Myocyte (in vitro differentiated cells): ENCODE measurements around the gene HSD17B12. TPM values are rescaled to one million over a fixed set of nuclear protein-coding genes. Genes with fewer than 3 reads are reported as not detected.

ENCODE experiments used
- DNase-seq: peaks from one replicate; pipeline ENCODE4 v3.0.0-alpha.2; 2012; ENCODE audit warnings: low read depth
- total RNA-seq: library from RNA; depleted of rRNA; stranded (reverse); fragments of >200 nt; gene quantifications from 2 replicates; pipeline ENCODE4 v1.2.3, GENCODE V29; 2014

The HSD17B12 gene
- total RNA-seq, 1 donor from 2014 or later = 82.2 TPM

- DNase-seq = peak; percentile 47
Measured at GRCh38 chr11:43687120-43687791, 6.7 kb downstream of the HSD17B12 start.

GRCh38 chr11:43688394-43688793 lies 7.9 kb downstream of the HSD17B12 start:
- DNase-seq = no peak

GRCh38 chr11:43689167-43689566 lies 8.6 kb downstream of the HSD17B12 start:
- no peak for DNase-seq

- DNase-seq = no peak
Measured at GRCh38 chr11:43690929-43691725, 10.6 kb downstream of the HSD17B12 start.

- no peak for DNase-seq
Measured at GRCh38 chr11:43691806-43692205, 11.3 kb downstream of the HSD17B12 start.

- no peak for DNase-seq
Measured at GRCh38 chr11:43693069-43693468, 12.5 kb downstream of the HSD17B12 start.

GRCh38 chr11:43693731-43694130 lies 13.2 kb downstream of the HSD17B12 start:
- DNase-seq = no peak

GRCh38 chr11:43694477-43694876 lies 13.9 kb downstream of the HSD17B12 start:
- no peak for DNase-seq

- no peak for DNase-seq
Measured at GRCh38 chr11:43697679-43698078, 17.1 kb downstream of the HSD17B12 start.

GRCh38 chr11:43699870-43700269 lies 19.3 kb downstream of the HSD17B12 start:
- peak; percentile 27 for DNase-seq

GRCh38 chr11:43706631-43707030 lies 26.1 kb downstream of the HSD17B12 start:
- DNase-seq = no peak

- no peak for DNase-seq
Measured at GRCh38 chr11:43708776-43709175, 28.2 kb downstream of the HSD17B12 start.

GRCh38 chr11:43709689-43710088 lies 29.2 kb downstream of the HSD17B12 start:
- no peak for DNase-seq

GRCh38 chr11:43712676-43713075 lies 32.1 kb downstream of the HSD17B12 start:
- no peak for DNase-seq

GRCh38 chr11:43718373-43718772 lies 37.8 kb downstream of the HSD17B12 start:
- no peak for DNase-seq

- no peak for DNase-seq
Measured at GRCh38 chr11:43723617-43724016, 43.1 kb downstream of the HSD17B12 start.

GRCh38 chr11:43732225-43732624 lies 51.7 kb downstream of the HSD17B12 start:
- DNase-seq = no peak

GRCh38 chr11:43734256-43734655 lies 53.7 kb downstream of the HSD17B12 start:
- DNase-seq = no peak

- no peak for DNase-seq
Measured at GRCh38 chr11:43735115-43735514, 54.6 kb downstream of the HSD17B12 start.

- DNase-seq = peak; percentile 47
Measured at GRCh38 chr11:43735961-43736360, 55.4 kb downstream of the HSD17B12 start.

GRCh38 chr11:43736502-43737200 lies 56.1 kb downstream of the HSD17B12 start:
- peak; percentile 91 for DNase-seq

GRCh38 chr11:43737201-43737590 lies 56.7 kb downstream of the HSD17B12 start:
- DNase-seq = no peak
